ENCODE measurements around the gene CEP85. TPM values are rescaled to one million over a fixed set of nuclear protein-coding genes. Genes with fewer than 3 reads are reported as not detected.

CEP85 gene
- total and polyA plus RNA-seq, 9 of the 15 experiments (the other 6 are each of a cell fraction or from before 2014, with no cell fraction given): 42.1 to 140 (median 92.6) TPM

- TF ChIP-seq MBD1 (CRISPR knock-in tag; IDR thresholded peaks at IDR 0.05) (no peak), MEF2A (IDR thresholded peaks at IDR 0.05; ENCODE audit: control insufficient read depth, low read depth, low read length) (no peak), ZBTB12 (CRISPR knock-in tag; IDR thresholded peaks at IDR 0.05) (0 out of 2 replicates have a peak, but pooled peaks have one; percentile 7), SPI1 (IDR thresholded peaks at IDR 0.05; ENCODE audit: borderline replicate concordance, low read depth, low read length) (peak; percentile 37; the same call in 1 of the 2 replicates), CBX8 (IDR thresholded peaks at IDR 0.05; ENCODE audit: borderline replicate concordance, extremely low read depth, low read depth, low read length, poor library complexity, severe bottlenecking) (no peak), POLR2G (IDR thresholded peaks at IDR 0.05; ENCODE audit: low read depth, low read length) (0 out of 2 replicates have a peak, but pooled peaks have one; percentile 16), E2F6 (IDR thresholded peaks at IDR 0.05; ENCODE audit: borderline replicate concordance in 1 of 2, extremely low read depth in 1 of 2, insufficient read depth in 1 of 2, insufficient read length in 1 of 2, low read depth in 1 of 2, low read length in 1 of 2, poor library complexity in 1 of 2, severe bottlenecking in 1 of 2) (no peak), DPF2 (IDR thresholded peaks at IDR 0.05) (peak; percentile 84), FOXK1 (CRISPR knock-in tag; IDR thresholded peaks at IDR 0.05; ENCODE audit: borderline replicate concordance) (no peak), RNF2 (IDR thresholded peaks at IDR 0.05) (peak; percentile 29; the same call in 1 of the 2 replicates), PBX2 (CRISPR knock-in tag; IDR thresholded peaks at IDR 0.05; ENCODE audit: low read depth) (no peak), PBX2 (tag; conservative IDR thresholded peaks at IDR 0.05; ENCODE audit: low read depth) (no peak), MNT (conservative IDR thresholded peaks at IDR 0.05) (no peak), ETS1 (conservative IDR thresholded peaks at IDR 0.05; ENCODE audit: control insufficient read depth, low read depth, low read length) (0 out of 2 replicates have a peak, but pooled peaks have one; percentile 8), NRF1 (conservative IDR thresholded peaks at IDR 0.05 in 1 of 2, IDR thresholded peaks at IDR 0.05 in 1 of 2) (no peak)
Observed at GRCh38 chr1:26317612-26318337, 83.8 kb downstream of the CEP85 start, which contains the start of gene CD52 (continued).

Data from K562 (cell line).